ENCODE results near the gene ADGRB3. TPM values are rescaled to one million over a fixed set of nuclear protein-coding genes. Genes with fewer than 3 reads are reported as not detected.
"Not testable (repeated sequence)": the region's sequence is repeated elsewhere in the genome, so short reads cannot be mapped to it uniquely, and the experiment has no call there.

The ADGRB3 gene
- total RNA-seq, 1 donor from 2014 or later: 1.7 TPM

GRCh38 chr6:69121461-69122406 lies 486.7 kb downstream of the ADGRB3 start:
- ATAC-seq; intact Hi-C loops (cut with DNase I); DNase-seq (ENCODE audit: missing footprints): not testable (repeated sequence)

- DNase-seq (ENCODE audit: missing footprints) (no peak), ATAC-seq (no peak)
- intact Hi-C loops (cut with DNase I): no loop called here
These were observed 487.3 kb downstream of the ADGRB3 start for GRCh38 chr6:69122407-69122773.

- no peak for ATAC-seq
- no peak for DNase-seq (ENCODE audit: missing footprints)
- intact Hi-C loops (cut with DNase I): no loop called here
These were observed 493.3 kb downstream of the ADGRB3 start for GRCh38 chr6:69128411-69128810.

DNA sequence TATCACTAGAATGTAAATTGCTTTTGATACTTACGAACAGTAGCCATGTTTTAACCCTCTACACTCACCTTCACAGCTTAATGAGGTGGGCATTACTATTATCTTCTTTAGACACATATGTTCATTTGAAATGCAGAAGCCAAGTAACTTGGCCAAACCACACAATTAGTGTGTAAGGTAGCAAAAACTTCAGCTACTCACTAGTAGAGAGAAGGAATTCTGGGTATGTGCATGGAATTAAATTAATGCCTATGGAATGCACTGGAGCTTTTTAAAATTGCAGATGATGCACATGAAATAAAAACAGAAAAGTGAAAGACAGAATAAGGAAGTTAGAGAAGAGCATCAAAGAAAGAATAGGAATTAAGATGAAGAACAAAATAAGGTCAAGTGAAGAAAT lies 494.0 kb downstream of the ADGRB3 start:
- DNase-seq (ENCODE audit: missing footprints) (no peak), ATAC-seq (no peak)
- intact Hi-C loops (cut with DNase I): no loop called here

- no peak for ATAC-seq
- no peak for DNase-seq (ENCODE audit: missing footprints)
- intact Hi-C loops (cut with DNase I): loop anchor here (5.0 kb wide), 2 partner anchors 159 to 236 kb away; no protein-coding TSS in a partner anchor
These were observed 500.8 kb downstream of the ADGRB3 start for GRCh38 chr6:69135927-69136326.

DNA sequence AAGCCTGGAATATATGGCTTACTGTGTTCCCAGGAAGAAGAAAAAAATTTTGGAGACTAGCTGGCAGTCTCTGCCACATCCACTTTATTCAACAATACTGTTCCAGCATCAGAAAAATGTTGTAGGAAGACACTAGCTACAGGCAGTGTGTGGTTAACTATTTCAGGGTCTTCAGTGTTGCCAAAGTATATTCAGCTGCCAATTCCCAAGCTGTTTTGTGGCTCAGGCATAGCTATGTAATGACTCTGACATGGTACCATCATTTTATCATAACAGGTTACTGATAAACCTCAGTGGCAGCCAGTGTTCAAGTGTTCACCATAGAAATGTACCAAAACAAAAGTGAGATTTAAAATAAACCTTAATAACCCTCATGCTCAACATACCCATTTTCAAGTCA lies 503.1 kb downstream of the ADGRB3 start:
- ATAC-seq: peak; percentile 90
- DNase-seq (ENCODE audit: missing footprints): no peak
- intact Hi-C loops (cut with DNase I): loop anchor here (1.0 to 5.0 kb wide), 3 partner anchors 156 to 234 kb away; no protein-coding TSS in a partner anchor

DNA sequence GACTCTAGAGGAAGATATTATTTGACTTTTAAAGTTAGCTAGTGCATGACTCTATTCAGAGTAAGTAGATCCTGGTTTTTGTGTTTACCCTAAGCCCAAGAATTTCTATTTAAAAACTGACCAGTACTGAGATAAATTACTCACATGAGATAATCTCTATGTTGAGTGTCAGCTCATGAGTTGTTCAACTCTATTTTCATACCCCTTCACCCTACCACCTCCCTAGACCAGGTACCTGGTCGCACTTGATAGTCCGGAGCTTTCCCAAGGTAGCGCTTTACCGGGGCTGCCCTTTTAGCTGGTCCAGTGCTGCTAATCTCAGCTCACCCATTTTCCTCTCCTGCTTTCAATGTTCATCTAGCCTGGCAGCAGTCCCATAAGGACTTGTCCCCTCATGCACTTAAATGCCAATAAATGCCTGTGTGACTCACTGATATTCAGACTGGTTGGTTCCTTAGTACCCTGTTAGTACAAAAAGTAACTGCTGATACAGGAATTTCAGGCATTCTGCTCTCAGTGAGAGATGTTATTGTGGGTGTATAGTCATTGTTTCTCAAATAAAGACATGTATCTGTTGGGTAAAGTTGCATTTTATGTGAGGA lies 503.9 kb downstream of the ADGRB3 start:
- DNase-seq (ENCODE audit: missing footprints): no peak
- peak; percentile 78 for ATAC-seq
- intact Hi-C loops (cut with DNase I): loop anchor here (1.0 to 5.0 kb wide), 3 partner anchors 155 to 233 kb away; no protein-coding TSS in a partner anchor

DNA sequence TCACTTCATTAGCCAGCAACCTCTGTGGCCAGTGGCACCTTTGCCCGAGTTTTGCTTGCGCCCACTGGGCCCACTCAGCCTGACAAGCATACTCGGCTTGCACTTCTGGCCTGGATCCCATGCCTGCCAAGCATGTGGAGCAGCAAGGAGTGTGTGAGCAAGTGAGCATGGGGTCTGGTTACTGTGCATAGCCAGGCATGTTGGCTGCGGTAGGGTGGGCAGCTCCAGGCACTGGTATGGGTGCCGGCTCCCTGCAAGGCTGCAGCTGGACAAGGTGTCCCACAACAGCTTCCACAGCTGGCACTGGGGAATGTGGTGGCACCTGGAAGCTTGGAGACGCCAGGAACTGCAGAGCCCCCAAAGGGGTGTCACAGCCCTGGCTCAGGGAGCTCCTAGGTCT lies 510.0 kb downstream of the ADGRB3 start:
- DNase-seq (ENCODE audit: missing footprints): no peak
- no peak for ATAC-seq
- intact Hi-C loops (cut with DNase I): no loop called here

GRCh38 chr6:69146385-69146784 lies 511.3 kb downstream of the ADGRB3 start:
- ATAC-seq: no peak
- DNase-seq (ENCODE audit: missing footprints): no peak
- intact Hi-C loops (cut with DNase I): no loop called here

DNA sequence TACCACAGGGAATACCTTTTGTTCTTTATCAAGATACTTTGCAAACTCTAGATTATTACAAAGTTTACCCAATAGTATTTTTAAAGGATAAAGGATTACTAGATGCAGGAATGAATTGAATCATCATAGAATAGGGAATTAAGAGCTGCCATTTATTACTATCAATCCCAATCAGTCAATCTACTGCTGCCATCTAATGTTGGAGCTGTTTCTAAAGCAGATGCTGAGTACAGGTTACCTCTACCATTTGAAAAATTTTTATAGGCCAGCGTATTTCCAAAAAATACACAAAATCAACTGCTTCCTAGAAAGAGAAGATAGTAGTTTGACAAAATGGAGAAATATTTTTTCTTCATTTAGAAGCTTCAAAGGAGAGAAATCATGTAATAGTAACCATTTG lies 520.4 kb downstream of the ADGRB3 start:
- DNase-seq (ENCODE audit: missing footprints) (no peak), ATAC-seq (no peak)
- intact Hi-C loops (cut with DNase I): no loop called here

- DNase-seq (ENCODE audit: missing footprints): no peak
- peak; percentile 37 for ATAC-seq
- intact Hi-C loops (cut with DNase I): no loop called here
These were observed 527.7 kb downstream of the ADGRB3 start for GRCh38 chr6:69162811-69163210.

GRCh38 chr6:69164564-69165229 lies 529.6 kb downstream of the ADGRB3 start:
- peak; percentile 42 for ATAC-seq
- no peak for DNase-seq (ENCODE audit: missing footprints)
- intact Hi-C loops (cut with DNase I): no loop called here

GRCh38 chr6:69179681-69180080 lies 544.6 kb downstream of the ADGRB3 start:
- intact Hi-C loops (cut with DNase I): no loop called here
- ATAC-seq (no peak), DNase-seq (ENCODE audit: missing footprints) (no peak)

DNA sequence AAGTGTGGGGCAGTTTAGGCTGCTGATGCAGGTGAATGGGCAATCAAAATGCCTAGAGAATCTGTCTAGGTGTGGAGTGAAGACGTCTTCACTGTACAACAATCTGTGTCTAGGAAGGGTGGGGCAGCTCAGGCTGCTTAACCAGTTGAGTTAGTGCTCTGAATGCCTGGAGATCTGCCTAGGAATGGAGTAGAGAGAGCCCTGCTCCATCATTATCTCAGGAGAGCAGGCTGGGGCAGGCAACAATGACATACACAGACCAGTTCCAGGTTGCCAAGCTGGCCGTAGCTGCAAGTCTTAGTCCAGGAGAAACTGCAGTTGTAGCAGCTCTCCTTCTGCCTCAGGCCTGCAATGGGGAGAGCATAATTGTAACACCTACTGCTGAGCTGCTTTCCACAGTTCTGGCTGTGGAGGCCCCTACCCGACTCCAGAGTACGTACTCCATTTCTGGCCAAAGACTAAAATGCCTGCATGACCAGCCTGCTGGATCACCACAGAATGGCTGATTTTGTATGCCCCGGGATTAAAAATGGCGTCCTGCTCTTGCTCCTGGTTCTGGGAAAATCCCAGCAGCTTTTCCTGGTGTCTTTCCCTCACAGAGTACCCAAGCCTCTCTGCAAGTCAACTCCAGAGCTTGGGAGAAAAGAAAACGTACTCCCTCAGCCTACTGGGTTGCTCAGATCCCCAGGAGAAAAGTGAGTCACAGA lies 545.4 kb downstream of the ADGRB3 start:
- no peak for DNase-seq (ENCODE audit: missing footprints)
- intact Hi-C loops (cut with DNase I): no loop called here
- ATAC-seq: no peak

DNA sequence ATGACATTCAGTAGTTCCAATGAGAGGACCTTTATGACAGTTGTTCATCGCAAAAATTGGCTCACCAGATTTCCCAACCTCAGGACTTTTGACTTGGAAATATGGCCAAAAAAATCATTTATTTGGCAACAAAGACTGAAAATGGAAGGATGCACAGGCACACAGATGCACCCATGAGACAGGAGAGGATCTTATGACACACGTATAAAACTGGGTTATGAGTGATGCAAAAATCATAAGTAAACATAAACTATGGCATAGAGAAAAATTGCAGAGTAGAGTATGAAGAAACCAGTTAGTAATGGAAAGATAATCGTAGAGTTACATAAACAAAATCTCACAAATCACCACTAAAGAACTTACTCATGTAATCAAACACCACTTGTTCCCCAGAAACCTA lies 546.9 kb downstream of the ADGRB3 start:
- ATAC-seq (no peak), DNase-seq (ENCODE audit: missing footprints) (no peak)
- intact Hi-C loops (cut with DNase I): no loop called here

DNA sequence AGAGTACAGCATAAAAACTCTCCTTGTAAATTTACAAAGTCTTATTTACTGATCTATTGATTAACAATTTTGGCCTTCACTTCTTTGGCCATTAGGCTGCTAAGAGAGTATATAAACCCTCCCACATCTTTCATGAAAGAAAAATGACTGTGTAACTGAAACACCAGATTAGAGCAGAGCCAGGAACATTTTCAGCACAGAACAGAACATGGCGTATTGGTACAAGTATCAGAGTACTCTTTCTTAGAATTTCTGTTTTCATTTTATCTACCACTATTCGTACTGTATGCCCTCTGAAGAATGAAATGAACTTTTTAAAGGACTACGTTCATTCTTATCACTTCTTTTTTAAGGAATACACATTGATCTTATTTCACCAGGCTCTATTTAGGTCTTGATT lies 550.2 kb downstream of the ADGRB3 start:
- intact Hi-C loops (cut with DNase I): no loop called here
- ATAC-seq: no peak
- no peak for DNase-seq (ENCODE audit: missing footprints)

DNA sequence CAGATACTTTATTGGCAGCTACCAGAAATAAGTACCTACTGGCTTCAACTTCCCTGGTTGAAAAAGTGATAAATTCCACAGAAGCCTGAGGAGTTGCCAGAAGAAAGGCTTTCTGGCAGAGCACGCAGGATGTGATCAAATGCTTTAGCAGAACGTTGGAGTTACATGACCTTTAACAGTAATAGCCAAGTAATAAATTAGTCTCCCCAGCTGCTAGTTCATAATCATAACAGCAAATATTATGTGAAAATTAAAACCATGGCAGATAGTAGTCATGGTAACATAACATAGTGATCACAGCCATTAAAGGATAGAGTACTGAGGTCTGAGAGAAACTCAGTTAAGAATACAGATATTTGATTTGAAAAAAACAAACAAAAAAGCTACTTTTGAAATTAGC lies 567.7 kb downstream of the ADGRB3 start:
- DNase-seq (ENCODE audit: missing footprints) (no peak), ATAC-seq (no peak)
- intact Hi-C loops (cut with DNase I): no loop called here

DNA sequence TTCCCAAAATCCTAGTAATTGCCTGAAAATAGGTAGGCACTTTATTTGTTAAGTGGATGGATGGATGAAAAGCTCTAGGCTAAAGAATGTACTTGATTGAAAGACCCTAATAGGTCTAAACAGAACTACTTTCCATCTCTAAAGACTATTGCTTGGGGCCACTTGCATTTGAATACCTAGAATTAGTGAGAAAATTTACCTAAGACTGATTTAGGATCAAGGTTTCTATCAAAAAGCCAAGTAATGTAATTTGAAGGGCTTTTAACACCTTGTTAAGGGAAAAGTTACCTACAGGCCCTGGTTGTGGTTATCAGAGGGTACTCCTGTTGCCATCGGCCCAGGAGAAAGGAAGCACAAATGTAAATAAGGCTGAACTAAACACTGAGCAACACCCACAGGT lies 581.0 kb downstream of the ADGRB3 start:
- DNase-seq (ENCODE audit: missing footprints): no peak
- intact Hi-C loops (cut with DNase I): no loop called here

DNA sequence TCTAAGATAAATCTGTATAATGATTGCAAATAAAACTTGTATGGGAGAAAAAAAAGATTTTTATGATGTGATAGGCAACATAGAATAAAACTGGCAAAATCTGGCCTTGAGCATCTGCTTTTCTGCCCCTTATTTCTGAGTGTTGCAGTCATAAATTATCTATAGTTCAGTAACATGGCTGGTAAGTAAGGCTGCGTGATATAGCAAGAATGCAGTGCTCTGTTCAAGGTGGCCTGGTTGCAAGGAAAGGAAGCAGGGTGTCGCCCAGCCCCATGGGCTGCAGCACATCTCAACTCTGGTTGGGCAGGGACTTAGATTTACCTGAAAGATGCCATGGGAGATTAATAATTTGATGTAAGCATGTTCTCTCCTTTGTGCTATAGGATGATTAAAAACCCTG lies 582.3 kb downstream of the ADGRB3 start:
- intact Hi-C loops (cut with DNase I): no loop called here
- no peak for ATAC-seq
- no peak for DNase-seq (ENCODE audit: missing footprints)

More for the DNA sequence above, 581.0 kb downstream of the ADGRB3 start:
- ATAC-seq: no peak
